Right atrium auricular region (tissue), 2 donors: ENCODE measurements around the gene CNTNAP2. TPM values are rescaled to one million over a fixed set of nuclear protein-coding genes. Genes with fewer than 3 reads are reported as not detected.

ENCODE experiments used
- DNase-seq: peaks from one replicate; pipeline ENCODE4 v3.0.0-alpha.2; 2019; ENCODE audit warnings: low spot score
- H3K27ac ChIP-seq, 2 donors: fragments of 200-600 bp; sonication (generic); 1 replicate in 1 of 2; 2 replicates in 1 of 2; pipeline ENCODE4 v1.5.1; 2016 to 2019
- H3K27me3 ChIP-seq, 2 donors: fragments of 200-600 bp; sonication (generic); one replicate each; pipeline versions ENCODE4 v1.5.1 to v1.6.0; 2017 to 2019
- H3K36me3 ChIP-seq: fragments of 200-600 bp; sonication (generic); one replicate; pipeline ENCODE4 v1.5.1; 2016
- H3K4me1 ChIP-seq, 2 donors: fragments of 200-600 bp; sonication (generic); one replicate each; pipeline versions ENCODE4 v1.5.1 to v1.6.0; 2017 to 2019
- H3K4me3 ChIP-seq, 2 donors: fragments of 200-600 bp; sonication (generic); 1 replicate in 1 of 2; 2 replicates in 1 of 2; pipeline ENCODE4 v1.5.1; 2017 to 2019; ENCODE audit warnings: mild to moderate bottlenecking in 1 of 2, moderate library complexity in 1 of 2
- H3K9me3 ChIP-seq, 2 donors: fragments of 200-600 bp; sonication (generic); one replicate each; pipeline ENCODE4 v1.5.1; 2019
- CTCF ChIP-seq, 2 donors: fragments of 200-600 bp; sonication (generic); IDR thresholded peaks; one replicate each; pipeline ENCODE4 v1.5.1; 2019; ENCODE audit warnings: antibody characterized with exemption in 2 of 2
- total RNA-seq, 2 donors: library from RNA; depleted of rRNA; stranded (reverse); fragments of >200 nt; gene quantifications; one replicate each; pipeline ENCODE4 v1.1.0, GENCODE V29; 2016

The CNTNAP2 gene
- total RNA-seq, 2 donors from 2014 or later: 1.1 to 1.7 TPM

- Histone ChIP-seq H3K27me3 (no peaks in the 10 kb centered on the region), H3K36me3 (no peaks in the 10 kb centered on the region), H3K4me3 (no peak overlapping the region), H3K4me1 (no peaks in the 10 kb centered on the region), H3K27ac (no peak overlapping the region), H3K9me3 (no peaks in the 10 kb centered on the region)
- no peak for DNase-seq
- TF ChIP-seq CTCF (IDR thresholded peaks at IDR 0.05): no peak
These were observed 520.0 kb downstream of the CNTNAP2 start for GRCh38 chr7:146636581-146636980.

- Histone ChIP-seq H3K9me3 (no peaks in the 10 kb centered on the region), H3K27me3 (no peaks in the 10 kb centered on the region), H3K4me1 (no peaks in the 10 kb centered on the region), H3K27ac (no peak overlapping the region), H3K4me3 (no peak overlapping the region), H3K36me3 (no peaks in the 10 kb centered on the region)
- DNase-seq: no peak
- TF ChIP-seq CTCF (IDR thresholded peaks at IDR 0.05): no peak
These were observed 522.7 kb downstream of the CNTNAP2 start for GRCh38 chr7:146639291-146639690.

GRCh38 chr7:146641491-146641890 lies 524.9 kb downstream of the CNTNAP2 start:
- Histone ChIP-seq H3K27ac (no peak overlapping the region), H3K4me1 (no peaks in the 10 kb centered on the region), H3K36me3 (no peaks in the 10 kb centered on the region), H3K27me3 (no peaks in the 10 kb centered on the region), H3K4me3 (no peak overlapping the region), H3K9me3 (no peaks in the 10 kb centered on the region)
- TF ChIP-seq CTCF (IDR thresholded peaks at IDR 0.05): no peak
- DNase-seq: no peak

GRCh38 chr7:146645383-146645976 lies 528.9 kb downstream of the CNTNAP2 start:
- TF ChIP-seq CTCF (IDR thresholded peaks at IDR 0.05): no peak
- Histone ChIP-seq H3K36me3 (no peaks in the 10 kb centered on the region), H3K4me3 (no peak overlapping the region), H3K9me3 (no peaks in the 10 kb centered on the region), H3K27ac (no peak overlapping the region), H3K27me3 (no peaks in the 10 kb centered on the region), H3K4me1 (no peaks in the 10 kb centered on the region)
- no peak for DNase-seq

- no peak for TF ChIP-seq CTCF (IDR thresholded peaks at IDR 0.05)
- Histone ChIP-seq H3K4me3 (no peak overlapping the region), H3K4me1 (no peaks in the 10 kb centered on the region), H3K27ac (no peak overlapping the region), H3K9me3 (no peaks in the 10 kb centered on the region), H3K27me3 (no peaks in the 10 kb centered on the region), H3K36me3 (no peaks in the 10 kb centered on the region)
- no peak for DNase-seq
These were observed 530.8 kb downstream of the CNTNAP2 start for GRCh38 chr7:146647445-146647844.

GRCh38 chr7:146652176-146652575 lies 535.6 kb downstream of the CNTNAP2 start:
- H3K9me3 ChIP-seq: no peaks in the 10 kb centered on the region
- H3K27ac ChIP-seq: no peak overlapping the region
- no peak overlapping the region for H3K4me3 ChIP-seq
- H3K27me3 ChIP-seq: no peaks in the 10 kb centered on the region
- no peaks in the 10 kb centered on the region for H3K36me3 ChIP-seq
- DNase-seq: no peak
- H3K4me1 ChIP-seq: no peaks in the 10 kb centered on the region
- no peak for TF ChIP-seq CTCF (IDR thresholded peaks at IDR 0.05)
